Suprapubic skin (tissue), 4 donors: ENCODE measurements around the gene GOLGA2.

Source experiments
- CTCF ChIP-seq, 2 donors: fragments of 200-600 bp in 1 of 2; fragments of 450-650 bp in 1 of 2; sonication (generic) in 1 of 2; IDR thresholded peaks; one replicate each; pipeline ENCODE4 v1.5.1; 2016 to 2019; ENCODE audit warnings: antibody characterized with exemption in 2 of 2, mild to moderate bottlenecking in 1 of 2, moderate library complexity in 1 of 2
- POLR2A ChIP-seq, 2 donors: fragments of 450-650 bp; IDR thresholded peaks; one replicate each; pipeline ENCODE4 v1.6.1; 2017; ENCODE audit warnings: antibody characterized with exemption in 2 of 2, mild to moderate bottlenecking in 2 of 2, moderate library complexity in 2 of 2
- POLR2AphosphoS5 ChIP-seq, 3 donors: sonication (generic); formaldehyde crosslinking; IDR thresholded peaks; one replicate each; pipeline ENCODE4 v1.6.1; 2017; ENCODE audit warnings: antibody characterized with exemption in 3 of 3

DNA sequence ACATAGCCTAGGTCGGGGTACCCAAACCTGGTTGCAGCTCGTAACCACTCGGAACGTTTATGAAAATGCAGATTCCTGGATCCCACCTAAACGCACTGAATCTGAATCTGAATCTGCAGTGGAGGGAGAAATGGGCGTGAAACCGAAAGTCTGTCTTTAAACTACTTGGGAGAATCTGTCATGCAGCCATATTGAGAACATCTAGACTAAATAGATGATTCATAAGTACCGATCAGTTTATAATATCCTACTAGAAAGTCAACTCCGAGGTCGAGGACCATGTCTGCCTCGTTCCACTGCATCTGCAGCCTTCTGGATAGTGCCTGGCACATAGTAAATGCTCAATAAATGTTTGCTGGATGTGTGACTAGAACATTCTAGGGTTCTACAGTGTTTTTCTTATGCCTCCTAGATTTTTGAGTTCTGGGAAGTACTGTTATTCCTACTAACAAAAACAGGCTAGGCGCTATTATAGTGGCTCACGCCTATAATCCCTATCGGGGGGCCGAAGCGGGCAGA is 47.5 kb upstream of the GOLGA2 start:
- no peak for TF ChIP-seq CTCF (IDR thresholded peaks at IDR 0.05)
- no peak for TF ChIP-seq POLR2AphosphoS5 (IDR thresholded peaks at IDR 0.05)
- TF ChIP-seq POLR2A (IDR thresholded peaks at IDR 0.05), result no peak
